ENCODE data around the gene AKAP13. TPM values are rescaled to one million over a fixed set of nuclear protein-coding genes. Genes with fewer than 3 reads are reported as not detected.

AKAP13 gene
- total and polyA plus RNA-seq, 2 donors (not counting 1 experiment from before 2014, with no cell fraction given), result 73.8 to 358 TPM

- no peaks in the 10 kb centered on the region for H3K9me3 ChIP-seq (ENCODE audit: control extremely low read depth in 1 of 3, control insufficient read depth in 2 of 3, insufficient read depth in 1 of 3, low read length in 2 of 3)
These were observed 116.3 kb downstream of the AKAP13 start for GRCh38 chr15:85496551-85497171.

More at GRCh38 chr15:85496551-85497171, 116.3 kb downstream of the AKAP13 start:
- WGBS (ENCODE audit: insufficient coverage), result 70% methylated on average over 2 of the region's 2 CpGs
- no peaks in the 10 kb centered on the region for H3K27me3 Mint-ChIP-seq
- Histone ChIP-seq H3K27me3 (replicated peaks in 1 of 4; ENCODE audit: control extremely low read depth in 1 of 4, control insufficient read depth in 3 of 4, insufficient read depth in 4 of 4, low read length in 3 of 4) (no peaks in the 10 kb centered on the region), H3K36me3 (replicated peaks in 1 of 2; ENCODE audit: control extremely low read depth in 1 of 2, control insufficient read depth in 1 of 2, extremely low read depth in 1 of 2, insufficient read depth in 2 of 2, low read length in 1 of 2) (peaks cover 2 to 6% of the 10 kb centered on the region in 2 experiments), H3K4me3 (ENCODE audit: control extremely low read depth in 1 of 5, extremely low read depth in 1 of 5, insufficient read depth in 1 of 5, low read depth in 2 of 5, low read length in 4 of 5) (no peak overlapping the region), H3K27ac (ENCODE audit: low read length in 2 of 2) (no peak overlapping the region), H4K20me1 (ENCODE audit: control insufficient read depth, insufficient read depth, low read length, poor library complexity, severe bottlenecking) (peaks cover 86% of the 10 kb centered on the region), H3K9ac (ENCODE audit: low read length) (no peak overlapping the region), H3K4me2 (replicated peaks; ENCODE audit: low read depth, low read length, poor library complexity, severe bottlenecking) (no peak overlapping the region), H3K79me2 (ENCODE audit: control insufficient read depth, insufficient read depth, low read length) (peaks cover 98% of the 10 kb centered on the region), H2AFZ (ENCODE audit: insufficient read depth, low read depth, low read length, poor library complexity, severe bottlenecking) (no peak overlapping the region), H3K4me1 (ENCODE audit: control insufficient read depth in 2 of 2, insufficient read depth in 2 of 2, low read length in 2 of 2) (peaks cover 32 to 37% of the 10 kb centered on the region in 2 donors)
- no peak overlapping the region for H3K4me3 Mint-ChIP-seq
- intact Hi-C loops (cut with micrococcal nuclease), result no loop called here
- no peaks in the 10 kb centered on the region for H3K9me3 Mint-ChIP-seq (ENCODE audit: insufficient read depth)
- no peak overlapping the region for H3K27ac Mint-ChIP-seq
- CTCF ChIA-PET, result interaction anchor here (1.0 to 2.1 kb wide), 3 partner anchors 9 to 12 kb away, joined by 3 to 7 read pairs (median 6); no protein-coding TSS in a partner anchor
- POLR2A ChIA-PET, result no interaction called here
- ATAC-seq (ENCODE audit: low read depth) (no peak), DNase-seq (no peak)
- TF ChIP-seq EZH2 (IDR thresholded peaks at IDR 0.05; ENCODE audit: borderline replicate concordance, insufficient read depth, low read depth, low read length, poor library complexity, severe bottlenecking) (no peak), CTCF (IDR thresholded peaks at IDR 0.05) (no peak)
- H3K4me1 Mint-ChIP-seq, result peaks cover 76% of the 10 kb centered on the region

Data from B cell (primary cell).